GM21723 (cell line): Measurements from ENCODE around the gene AMTN.
A peak's percentile ranks its signal among the peaks of the same experiment; 100 is the strongest.
"Not testable (repeated sequence)": the region's sequence is repeated elsewhere in the genome, so short reads cannot be mapped to it uniquely, and the experiment has no call there.

Experiments
- ATAC-seq: cut with Tn5 transposase; IDR thresholded peaks from one replicate; pipeline ENCODE4 v1.9.1; 2021; ENCODE audit warnings: mild to moderate bottlenecking, moderate library complexity; ENCODE audit not compliant: unreplicated experiment

Gene AMTN, protein sequence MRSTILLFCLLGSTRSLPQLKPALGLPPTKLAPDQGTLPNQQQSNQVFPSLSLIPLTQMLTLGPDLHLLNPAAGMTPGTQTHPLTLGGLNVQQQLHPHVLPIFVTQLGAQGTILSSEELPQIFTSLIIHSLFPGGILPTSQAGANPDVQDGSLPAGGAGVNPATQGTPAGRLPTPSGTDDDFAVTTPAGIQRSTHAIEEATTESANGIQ

DNA sequence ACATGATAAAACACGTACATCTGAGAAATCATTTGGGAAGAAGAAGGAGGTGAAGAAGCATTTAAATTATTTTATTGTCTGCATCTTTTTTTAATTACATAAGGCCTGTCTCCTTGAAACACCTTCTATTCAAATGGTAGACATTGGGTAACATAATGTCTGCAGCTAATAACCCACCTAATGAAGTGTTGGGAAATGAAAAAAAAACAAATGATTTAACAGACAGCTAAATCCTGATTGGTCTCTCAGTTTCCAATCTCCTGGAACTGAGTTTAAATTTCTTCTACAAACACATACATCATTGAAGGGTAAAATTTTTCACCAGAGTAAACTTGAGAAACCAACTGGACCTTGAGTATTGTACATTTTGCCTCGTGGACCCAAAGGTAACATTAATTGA is at the start of gene AMTN:
Gene AMTN, plus strand, starts transcription at position 301 of the 400 bp plus-strand sequence. CDS start 209 bp downstream, outside the sequence.
- ATAC-seq: no peak

GRCh38 chr4:70471897-70472296 is 46.5 kb upstream of the AMTN start, which contains the start of gene MUC7:
TSS of gene MUC7 (plus strand) at chr4:70472197. CDS start at chr4:70474022, 1,825 bp downstream.
- no peak for ATAC-seq

DNA sequence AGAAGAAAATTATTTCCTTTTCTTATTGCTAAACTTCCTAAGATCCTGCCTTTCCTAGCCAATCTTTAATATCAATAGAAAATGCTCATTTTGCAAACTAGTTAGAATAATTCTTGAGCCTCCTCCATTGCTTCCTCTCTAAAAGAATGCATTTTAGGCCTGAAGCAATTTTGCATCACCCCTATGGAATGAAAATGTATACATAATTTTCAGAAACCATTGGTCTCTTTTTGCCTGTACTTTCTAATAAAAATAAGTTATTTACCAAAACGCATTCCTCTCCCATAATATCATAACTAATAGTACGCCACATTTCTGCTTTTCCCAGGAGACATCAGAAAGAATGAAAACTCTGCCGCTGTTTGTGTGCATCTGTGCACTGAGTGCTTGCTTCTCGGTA is 44.7 kb upstream of the AMTN start:
- no peak for ATAC-seq

DNA sequence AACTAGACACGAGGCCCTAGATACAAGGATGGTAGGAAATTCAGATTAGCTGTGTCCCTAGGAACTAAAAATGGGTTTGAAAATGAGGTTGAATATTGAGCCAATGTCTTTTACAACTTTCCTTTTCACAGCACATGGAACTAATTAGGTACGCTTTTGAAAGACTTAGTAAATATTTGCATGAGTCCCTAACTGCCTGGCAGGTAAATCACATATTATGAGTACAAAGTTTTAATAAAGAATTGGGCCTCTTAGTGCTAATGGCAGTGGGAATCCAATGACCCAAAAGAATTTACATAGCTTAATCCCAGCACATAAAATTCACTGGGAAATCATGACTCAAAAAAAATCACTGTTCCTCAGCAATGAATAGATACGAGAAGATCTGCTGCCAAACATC is 29.6 kb upstream of the AMTN start:
- no peak for ATAC-seq

DNA sequence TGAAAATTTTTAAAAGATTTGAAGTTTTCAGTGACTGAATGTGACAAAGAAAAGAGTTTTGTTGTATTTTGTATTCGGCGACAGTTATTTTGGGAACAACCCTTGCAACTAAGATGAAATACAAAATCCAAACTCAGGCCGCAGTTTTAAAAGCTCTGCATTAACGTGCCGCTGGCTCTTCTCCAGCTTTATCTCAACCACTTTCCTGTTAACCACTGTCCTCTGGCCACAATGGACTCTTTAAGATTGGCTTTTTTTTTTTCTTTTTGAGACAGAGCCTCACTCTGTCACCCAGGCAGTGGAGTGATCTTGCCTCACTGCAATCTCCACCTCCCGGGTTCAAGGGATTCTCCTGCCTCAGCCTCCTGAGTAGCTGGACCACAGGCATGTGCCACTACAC is 22.1 kb upstream of the AMTN start:
- no peak for ATAC-seq

GRCh38 chr4:70501838-70502237 is 16.5 kb upstream of the AMTN start:
- not testable (repeated sequence) for ATAC-seq

- ATAC-seq: peak; percentile 19
These were observed 13.6 kb upstream of the AMTN start for GRCh38 chr4:70504733-70505132.

- peak; percentile 96 for ATAC-seq
These were observed 13.1 kb upstream of the AMTN start for GRCh38 chr4:70505151-70505748.

- ATAC-seq: no peak
These were observed 9.6 kb upstream of the AMTN start for GRCh38 chr4:70508801-70509200.

DNA sequence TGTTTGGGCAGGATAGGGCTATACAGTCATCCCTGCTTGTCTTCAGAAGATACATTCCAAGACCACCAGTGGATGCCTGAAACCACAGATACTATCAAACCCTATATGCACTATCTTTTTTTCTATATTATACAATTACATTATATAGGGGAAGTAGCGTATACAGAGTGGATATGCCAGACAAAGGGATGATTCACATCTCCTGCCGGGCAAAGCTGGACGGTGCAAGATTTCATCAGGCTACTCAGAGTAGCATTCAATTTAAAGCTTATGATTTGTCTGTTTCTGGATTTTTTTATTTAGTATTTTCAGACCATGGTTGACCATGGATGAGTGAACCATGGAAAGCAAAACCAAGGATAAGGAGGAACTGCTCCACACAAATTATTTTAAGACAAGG is 7.0 kb upstream of the AMTN start:
- ATAC-seq: no peak

DNA sequence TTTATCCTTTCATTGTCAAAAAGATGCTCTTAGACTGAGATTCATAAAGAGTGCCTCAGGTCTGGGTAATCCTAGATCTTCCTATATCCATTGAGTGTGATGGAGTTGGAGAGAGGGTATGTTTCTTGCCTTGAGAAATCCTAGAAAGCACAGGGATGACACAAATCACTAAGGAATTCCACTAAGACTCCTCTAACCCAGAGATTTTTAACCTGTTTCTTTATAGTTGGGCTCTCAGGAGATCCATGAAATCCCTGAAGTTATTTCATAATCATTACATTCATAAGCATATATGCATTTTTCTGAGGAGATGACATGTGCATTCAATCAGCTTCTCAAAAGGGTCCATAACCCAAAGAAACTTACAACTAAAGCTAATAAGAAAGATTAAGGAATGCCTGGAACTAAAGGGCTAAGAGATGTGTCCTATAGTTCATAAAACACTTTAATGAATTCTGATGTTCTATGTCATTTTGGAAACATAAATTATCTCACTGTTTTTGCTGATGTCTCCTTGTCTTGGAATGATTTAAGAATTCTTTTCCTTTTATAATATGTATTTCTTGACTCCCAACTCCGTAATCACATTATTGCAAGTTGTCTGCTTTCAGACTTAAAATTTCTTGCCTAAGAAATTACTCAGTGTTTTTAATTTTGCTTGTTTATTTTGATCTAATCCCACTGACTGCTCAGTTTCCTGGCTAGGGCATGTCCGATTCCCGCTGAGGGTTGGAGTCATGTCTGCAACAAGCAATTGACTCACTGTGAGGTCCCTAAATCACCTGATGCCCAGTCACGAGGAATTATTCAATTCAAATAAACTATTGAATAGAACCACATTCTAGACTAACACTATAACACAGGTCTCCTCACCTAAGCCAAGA is 2.8 kb upstream of the AMTN start:
- no peak for ATAC-seq

GRCh38 chr4:70518716-70519115 is 347 bp downstream of the AMTN start:
- ATAC-seq: no peak

DNA sequence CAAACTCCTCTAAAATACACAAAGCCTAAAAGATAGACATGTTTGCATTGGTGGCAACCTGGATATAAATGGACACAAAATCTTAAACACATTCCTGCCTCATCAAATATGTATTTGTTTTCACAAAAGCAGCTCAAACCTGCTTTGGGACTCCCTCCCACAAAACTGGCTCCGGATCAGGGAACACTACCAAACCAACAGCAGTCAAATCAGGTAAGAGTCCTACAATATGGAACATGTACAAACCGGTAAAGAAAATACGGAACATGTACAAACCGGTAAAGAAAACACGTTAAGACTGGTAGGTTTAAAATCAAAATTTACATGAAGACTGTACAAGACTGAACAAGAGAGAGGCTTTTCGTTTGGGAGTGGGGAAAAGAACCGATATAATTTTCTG is 4.3 kb downstream of the AMTN start:
- ATAC-seq: no peak

- no peak for ATAC-seq
These were observed 12.6 kb downstream of the AMTN start for GRCh38 chr4:70530997-70531396.

DNA sequence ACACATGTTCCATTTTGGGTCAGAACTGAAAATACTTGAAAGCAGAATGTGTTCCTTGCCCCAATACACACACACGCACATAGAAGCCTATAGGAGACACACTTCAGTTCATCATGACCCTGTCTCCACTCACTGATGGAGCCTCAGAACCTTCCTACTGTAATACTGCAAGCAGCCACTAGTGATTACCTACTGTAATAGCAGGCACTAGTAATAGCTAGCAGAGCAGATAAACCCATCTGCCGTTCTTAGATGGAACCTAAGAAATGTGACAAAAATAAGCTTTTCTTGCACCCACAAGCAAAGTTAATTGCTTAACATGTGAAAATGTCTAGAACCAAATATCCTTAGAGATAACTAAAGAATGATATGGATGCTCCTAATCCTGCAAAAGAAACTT is 13.6 kb downstream of the AMTN start:
- peak; percentile 49 for ATAC-seq

DNA sequence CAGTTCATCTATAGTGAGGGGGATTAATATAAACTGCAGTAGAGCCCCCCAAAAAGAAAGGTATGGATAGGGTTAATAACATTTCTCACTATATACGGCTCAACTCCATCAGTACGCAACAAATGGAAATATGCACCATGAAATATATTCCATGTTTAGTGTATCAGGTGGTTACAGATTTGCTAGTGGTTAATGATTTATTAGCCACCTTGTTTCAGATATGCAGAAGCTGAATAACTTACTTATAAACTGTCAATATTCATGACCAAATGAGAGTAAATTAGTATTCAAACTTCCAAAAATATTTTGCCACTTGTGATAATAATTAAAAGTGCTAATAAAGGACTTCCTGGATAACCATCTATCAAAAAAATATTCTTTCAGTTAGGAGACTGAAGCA is 14.8 kb downstream of the AMTN start:
- ATAC-seq: no peak

DNA sequence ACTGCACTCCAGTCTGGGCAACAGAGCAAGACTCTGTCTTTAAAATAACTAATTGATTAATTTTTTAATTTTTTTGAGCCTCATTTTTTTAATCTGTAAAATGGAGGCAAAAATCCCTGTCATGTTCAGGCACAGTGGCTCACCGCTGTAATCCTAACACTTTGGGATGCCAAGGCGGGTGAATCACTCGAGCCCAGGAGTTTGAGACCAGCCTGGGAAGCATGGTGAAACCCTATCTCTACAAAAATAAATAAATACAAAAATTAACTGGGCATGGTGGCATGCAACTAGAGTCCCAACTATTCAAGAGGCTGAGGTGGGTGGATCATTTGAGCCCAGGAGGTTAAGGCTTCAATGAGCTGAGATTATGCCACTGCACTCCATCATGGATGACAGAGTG is 15.4 kb downstream of the AMTN start:
- ATAC-seq: no peak

DNA sequence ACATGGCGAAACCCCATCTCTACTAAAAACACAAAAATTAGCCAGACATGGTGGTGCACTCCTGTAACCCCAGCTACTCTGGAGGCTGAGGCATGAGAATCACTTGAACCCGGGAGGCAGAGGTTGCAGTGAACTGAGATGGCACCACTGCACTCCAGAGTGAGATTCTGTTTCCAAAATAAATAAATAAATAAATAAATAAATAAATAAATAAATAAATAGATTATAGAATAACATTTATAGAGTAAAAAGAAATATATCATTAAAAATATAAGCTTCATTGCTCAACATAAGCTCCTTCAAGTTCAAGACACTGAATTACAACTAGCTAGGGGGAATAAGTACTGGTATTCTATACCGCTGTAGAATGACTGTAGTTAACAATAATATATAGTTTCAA is 16.5 kb downstream of the AMTN start:
- not testable (repeated sequence) for ATAC-seq

- no peak for ATAC-seq
These were observed 20.5 kb downstream of the AMTN start for GRCh38 chr4:70538869-70539268.

DNA sequence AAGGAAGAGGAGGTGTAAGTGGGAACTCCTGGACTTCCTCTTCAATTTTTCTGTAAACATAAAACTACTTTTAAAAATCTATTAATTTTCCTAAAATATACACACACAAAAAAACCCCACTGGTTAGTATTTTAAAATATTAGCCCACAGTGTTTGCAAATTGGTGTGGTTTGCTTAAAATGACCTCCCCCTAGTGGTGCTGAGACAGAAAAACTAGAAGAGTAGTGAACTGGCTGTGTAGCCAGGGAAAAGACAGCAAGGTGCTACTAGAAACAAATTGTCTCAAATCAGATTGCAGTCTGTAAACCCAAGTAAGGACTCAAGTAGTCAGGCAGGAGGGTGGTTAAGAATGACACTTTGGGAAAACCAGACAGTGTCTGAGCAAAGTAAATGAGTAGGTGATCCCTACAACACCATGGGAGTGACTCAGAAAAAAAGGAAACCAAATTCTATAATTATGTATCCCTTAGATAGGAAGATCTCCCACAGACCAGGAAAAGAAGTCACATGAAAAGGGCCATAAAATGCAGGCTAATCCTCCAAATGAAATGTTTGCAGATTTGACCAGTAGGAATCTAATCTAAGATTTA is 26.0 kb downstream of the AMTN start:
- ATAC-seq: no peak

DNA sequence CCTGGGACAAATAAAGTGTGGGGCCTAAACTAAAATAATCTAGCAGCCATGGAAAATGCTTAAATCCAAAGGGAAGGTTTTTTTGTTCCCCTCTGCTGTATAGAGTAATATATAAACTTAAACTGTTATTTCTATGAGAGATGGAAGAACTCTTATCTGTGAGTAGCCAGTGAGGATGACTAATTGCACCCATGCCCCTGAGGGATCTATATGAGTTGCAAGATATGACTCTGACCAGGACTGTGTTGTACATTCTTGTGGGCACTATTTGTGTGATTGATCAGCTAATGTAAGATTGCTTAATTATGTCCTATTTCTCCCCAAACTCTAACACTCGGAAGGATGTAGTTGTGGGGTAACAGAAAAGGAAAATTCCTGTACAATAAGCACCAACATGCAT is 38.5 kb downstream of the AMTN start:
- no peak for ATAC-seq
